NCI-H460 (cell line): ENCODE results near the gene TPSB2. TPM values are rescaled to one million over a fixed set of nuclear protein-coding genes. Genes with fewer than 3 reads are reported as not detected.
"Not testable (repeated sequence)": the region's sequence is repeated elsewhere in the genome, so short reads cannot be mapped to it uniquely, and the experiment has no call there.

Experiments used
- DNase-seq: peaks from one replicate; pipeline ENCODE4 v3.0.0-alpha.2; 2016; ENCODE audit warnings: low read depth; ENCODE audit errors: extremely low read depth
- total RNA-seq: library from RNA; depleted of rRNA; stranded (reverse); fragments of >200 nt; shearing (Covaris generic); gene quantifications from 2 replicates; pipeline ENCODE4 v1.2.3, GENCODE V29; 2014

TPSB2 gene
- total RNA-seq, 1 experiment from 2014 or later: not detected

DNA sequence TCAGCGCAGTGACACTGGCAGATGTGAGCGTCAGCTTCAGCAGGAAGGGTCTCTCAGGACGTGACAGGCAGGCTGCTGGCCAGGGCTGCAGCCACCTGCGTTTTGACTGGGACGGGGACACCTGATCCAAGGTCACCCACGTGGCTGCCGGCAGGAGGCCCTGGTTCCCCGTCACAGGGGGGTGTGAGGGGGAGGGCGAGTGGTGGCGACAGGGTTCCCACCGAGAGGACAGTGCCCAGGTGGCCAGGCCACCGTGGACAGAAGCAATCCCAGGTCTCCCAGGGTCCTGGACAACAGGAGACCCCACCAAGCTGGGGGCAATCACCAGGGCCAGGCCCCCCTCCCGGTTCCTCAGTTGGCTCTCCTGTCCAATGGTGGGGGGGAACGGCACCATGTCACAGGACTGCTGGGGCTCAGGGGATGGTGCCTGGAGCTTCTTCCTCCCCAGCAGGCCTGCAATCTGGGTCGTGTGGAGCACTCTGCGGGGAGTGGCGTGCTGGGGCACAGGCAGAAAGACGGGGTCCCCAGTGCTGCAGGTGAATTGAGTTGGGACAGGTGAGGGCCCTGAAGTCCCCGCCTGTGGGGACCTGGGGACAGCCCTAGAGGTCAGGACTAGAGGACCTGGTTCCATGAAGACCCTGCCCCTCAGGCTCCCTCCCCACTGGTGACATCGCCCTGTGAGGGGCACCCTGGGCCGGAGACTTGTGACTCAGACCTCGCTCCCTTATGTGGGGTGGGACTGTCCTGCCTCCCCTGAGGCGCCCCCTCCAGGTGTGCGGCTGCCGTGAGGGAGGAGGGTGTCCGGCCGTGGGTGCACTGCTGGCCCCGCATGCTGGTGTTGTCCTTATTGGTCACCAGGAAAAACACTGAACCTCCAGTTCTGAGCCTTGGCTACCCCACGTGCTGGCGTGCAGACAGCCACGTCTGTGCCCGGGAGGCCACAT, 14.2 kb upstream of the TPSB2 start:
- DNase-seq: not testable (repeated sequence)

GRCh38 chr16:1243363-1243762, 13.4 kb upstream of the TPSB2 start:
- not testable (repeated sequence) for DNase-seq

- not testable (repeated sequence) for DNase-seq
Observed at GRCh38 chr16:1241081-1241480, 11.1 kb upstream of the TPSB2 start.

GRCh38 chr16:1240436-1240835, 10.5 kb upstream of the TPSB2 start, which contains the start of gene TPSAB1:
TSS of gene TPSAB1 (plus strand) at chr16:1240705. CDS start at chr16:1240939, 234 bp downstream.
- not testable (repeated sequence) for DNase-seq

- not testable (repeated sequence) for DNase-seq
Observed at GRCh38 chr16:1239575-1239974, 9.6 kb upstream of the TPSB2 start.

DNA sequence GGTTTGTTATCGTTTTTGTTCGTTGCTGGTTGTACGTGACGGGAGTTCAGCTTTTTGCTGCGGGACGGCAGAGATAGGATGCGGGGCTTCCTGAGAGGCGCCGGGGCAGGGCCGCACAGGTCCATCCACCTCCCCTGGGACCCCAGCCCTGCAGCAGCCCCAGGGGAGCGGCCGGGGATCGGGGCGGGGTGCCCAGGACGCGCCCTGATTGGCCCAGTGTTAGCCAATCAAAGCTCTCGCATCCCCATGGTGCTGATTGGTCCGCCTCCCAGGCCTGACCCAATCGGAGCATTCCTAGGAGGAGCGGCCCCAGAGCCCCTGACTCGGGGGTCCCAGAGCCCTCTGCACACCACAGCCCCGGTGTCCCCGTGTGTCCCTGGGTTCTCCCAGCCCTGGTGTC, 8.9 kb upstream of the TPSB2 start:
- not testable (repeated sequence) for DNase-seq

DNA sequence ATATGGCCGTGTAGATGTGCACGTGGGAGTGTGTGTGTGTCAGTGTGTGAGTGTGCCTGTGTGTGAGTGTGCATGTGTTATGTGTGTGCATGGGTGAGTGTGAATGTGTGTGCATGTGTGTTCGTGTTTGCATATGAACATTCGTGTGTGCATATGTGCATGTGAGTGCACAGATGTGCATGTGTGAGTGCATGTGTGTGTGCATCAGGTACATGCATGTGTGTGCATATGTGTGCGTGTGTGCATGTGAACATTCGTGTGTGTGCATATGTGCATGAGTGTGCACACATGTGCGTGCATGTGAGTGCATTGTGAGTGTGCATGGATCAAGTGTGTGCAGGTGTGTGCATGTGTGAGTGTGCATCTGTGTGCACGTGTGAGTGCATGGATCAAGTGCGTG, 8.0 kb upstream of the TPSB2 start:
- DNase-seq: no peak

GRCh38 chr16:1236659-1237058, 6.7 kb upstream of the TPSB2 start:
- not testable (repeated sequence) for DNase-seq

DNA sequence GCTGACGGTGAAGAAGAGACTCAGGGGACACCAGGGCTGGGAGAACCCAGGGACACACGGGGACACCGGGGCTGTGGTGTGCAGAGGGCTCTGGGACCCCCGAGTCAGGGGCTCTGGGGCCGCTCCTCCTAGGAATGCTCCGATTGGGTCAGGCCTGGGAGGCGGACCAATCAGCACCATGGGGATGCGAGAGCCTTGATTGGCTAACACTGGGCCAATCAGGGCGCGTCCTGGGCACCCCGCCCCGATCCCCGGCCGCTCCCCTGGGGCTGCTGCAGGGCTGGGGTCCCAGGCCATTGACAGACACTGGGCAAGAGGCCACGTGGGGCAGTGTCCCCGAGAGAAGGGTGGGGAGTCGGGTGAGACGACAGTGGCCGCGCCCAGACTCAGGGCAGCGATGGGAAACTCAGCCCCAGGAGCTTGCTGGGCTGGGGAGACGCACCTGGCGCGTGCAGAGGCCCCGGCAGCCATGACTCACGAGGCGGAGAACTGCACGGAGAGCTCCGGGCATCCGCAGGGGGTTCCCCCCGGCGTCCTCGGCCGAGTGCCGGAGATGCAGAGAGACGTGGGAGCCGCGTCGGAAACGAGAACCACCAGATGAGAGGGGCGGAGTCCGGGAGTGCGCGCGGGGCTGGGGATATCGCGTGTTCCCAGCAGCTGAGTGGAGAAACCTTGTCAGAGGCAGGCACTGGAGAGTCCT, 2.2 kb upstream of the TPSB2 start:
- not testable (repeated sequence) for DNase-seq

- DNase-seq: not testable (repeated sequence)
Observed at GRCh38 chr16:1231301-1231700, 1.3 kb upstream of the TPSB2 start.

DNA sequence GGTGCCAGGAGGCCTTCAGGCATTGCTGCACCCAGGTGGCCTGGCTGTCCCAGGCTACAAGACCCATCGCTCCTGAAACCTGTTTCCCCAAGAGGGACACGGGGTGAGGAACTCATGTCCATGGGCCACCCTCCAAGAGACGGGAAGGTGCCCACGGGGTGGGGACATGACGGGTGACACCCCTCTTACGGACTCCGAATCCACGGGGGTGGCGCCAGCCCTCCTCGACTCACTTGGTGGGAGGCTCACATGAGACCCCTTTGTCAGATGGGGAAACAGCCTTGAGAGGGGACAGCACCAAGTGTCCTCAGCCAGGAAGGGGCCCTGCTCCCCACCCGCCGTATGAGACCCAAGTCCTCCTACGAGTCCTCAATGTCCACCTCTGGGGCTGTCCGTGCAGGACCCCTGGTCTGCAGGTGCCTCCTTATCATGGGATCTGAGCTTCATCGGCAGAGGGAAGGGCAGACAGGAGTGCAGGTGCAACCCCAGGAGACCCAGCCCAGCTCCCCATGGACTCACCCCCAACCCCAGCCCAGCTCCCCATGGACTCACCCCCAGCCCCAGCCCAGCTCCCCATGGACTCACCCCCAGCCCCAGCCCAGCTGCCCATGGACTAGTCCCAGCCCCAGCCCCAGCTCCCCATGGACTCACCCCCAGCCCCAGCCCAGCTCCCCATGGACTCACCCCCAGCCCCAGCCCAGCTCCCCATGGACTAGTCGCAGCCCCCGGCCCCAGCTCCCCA, 658 bp upstream of the TPSB2 start:
- not testable (repeated sequence) for DNase-seq

DNA sequence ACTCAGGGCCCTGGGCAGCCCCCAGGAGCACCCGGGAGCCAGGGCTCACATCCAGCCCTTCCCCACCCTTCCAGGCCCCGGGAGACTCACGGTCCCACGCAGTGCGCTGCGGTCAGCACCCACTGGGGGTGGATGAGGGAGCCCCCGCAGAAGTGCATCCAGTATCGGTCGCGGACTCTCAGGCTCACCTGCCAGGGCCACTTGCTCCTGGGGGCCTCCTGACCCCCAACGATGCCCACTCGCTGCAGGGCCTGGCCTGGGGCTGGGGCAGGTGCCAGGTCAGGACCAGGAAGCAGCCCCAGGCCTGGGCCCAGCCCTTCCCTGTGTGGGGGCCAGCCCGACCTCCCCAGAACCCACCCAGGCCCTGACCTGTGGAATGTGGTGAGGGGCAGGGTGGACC, 508 bp downstream of the TPSB2 start:
- DNase-seq: not testable (repeated sequence)

DNA sequence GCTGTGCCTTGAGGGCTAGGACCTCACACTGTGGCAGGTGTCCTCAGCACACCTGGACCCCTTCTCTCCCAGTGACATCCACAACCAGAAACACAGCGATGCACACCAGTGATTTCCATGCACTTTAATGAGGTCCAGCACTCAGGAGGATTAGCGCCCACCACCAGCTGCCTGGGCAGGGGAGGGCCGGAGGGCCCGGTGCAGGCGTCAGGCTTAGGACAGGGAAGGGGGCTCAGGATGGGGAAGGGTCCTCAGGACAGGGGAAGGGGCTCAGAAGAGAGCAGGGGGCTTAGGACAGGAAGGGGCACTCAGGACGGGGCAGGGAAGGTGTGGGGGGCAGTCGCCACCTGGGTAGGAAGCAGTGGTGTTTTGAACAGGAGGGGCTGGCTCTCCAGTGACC, 1.8 kb downstream of the TPSB2 start:
- DNase-seq: not testable (repeated sequence)

GRCh38 chr16:1226692-1227091, 3.3 kb downstream of the TPSB2 start:
- DNase-seq: not testable (repeated sequence)

DNA sequence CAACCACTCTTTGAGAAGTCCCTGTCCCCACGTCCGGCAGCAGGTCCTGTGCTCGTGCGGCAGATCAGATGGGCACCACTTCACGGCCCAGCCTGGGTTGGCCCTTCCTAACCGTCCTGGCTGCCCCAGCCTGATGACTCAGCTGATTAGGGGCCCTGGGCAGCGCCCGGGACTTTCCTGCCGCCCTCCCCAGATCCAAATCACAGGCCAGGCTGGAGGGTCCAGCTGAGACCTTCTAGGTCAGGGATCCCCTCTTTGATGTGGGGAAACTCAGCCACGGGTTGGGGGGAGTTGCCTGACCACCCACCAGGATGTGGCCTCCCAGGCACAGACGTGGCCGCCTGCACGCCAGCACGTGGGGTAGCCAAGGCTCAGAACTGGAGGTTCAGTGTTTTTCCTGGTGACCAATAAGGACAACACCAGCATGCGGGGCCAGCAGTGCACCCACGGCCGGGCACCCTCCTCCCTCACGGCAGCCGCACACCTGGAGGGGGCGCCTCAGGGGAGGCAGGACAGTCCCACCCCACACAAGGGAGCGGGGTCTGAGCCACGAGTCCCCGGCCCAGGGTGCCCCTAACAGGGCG, 4.2 kb downstream of the TPSB2 start:
- not testable (repeated sequence) for DNase-seq

GRCh38 chr16:1225051-1225451, 4.9 kb downstream of the TPSB2 start, which contains the start of gene TPSG1:
TSS of gene TPSG1 (minus strand) at chr16:1225268. CDS start at chr16:1225252, 16 bp downstream.
- DNase-seq: no peak

DNA sequence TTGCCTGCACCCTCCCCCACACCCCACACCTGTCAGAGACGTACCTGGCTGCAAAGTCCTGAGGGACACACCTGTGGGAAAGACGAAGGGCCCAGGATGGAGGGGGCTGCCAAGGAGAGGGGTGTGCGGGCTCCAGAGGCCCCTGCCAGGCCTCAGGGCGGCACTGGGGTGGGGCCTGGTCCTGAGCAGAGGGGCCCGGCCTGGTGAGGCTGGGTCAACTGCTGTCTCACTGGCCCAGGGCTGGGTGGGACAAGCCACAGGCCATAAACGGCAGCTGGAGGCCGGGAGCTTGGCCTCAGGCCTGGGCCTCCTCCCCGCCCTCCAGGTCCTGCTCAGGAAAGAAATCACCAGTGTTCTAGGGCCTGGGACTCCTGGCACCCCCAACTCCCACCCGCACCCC, 5.4 kb downstream of the TPSB2 start:
- DNase-seq: no peak

GRCh38 chr16:1223355-1224214, 6.4 kb downstream of the TPSB2 start:
- DNase-seq: no peak
